Stomach (tissue), 4 donors: Measurements from ENCODE around the gene ROBO1.

ENCODE experiments used
- CTCF ChIP-seq, 7 experiments: fragments of 450-650 bp in 4 of 7; fragments of 200-600 bp in 3 of 7; sonication (generic) in 3 of 7; IDR thresholded peaks; one replicate each; pipeline ENCODE4 v1.5.1; 2016 to 2019; ENCODE audit warnings: antibody characterized with exemption in 7 of 7, control low read depth in 2 of 7, mild to moderate bottlenecking in 1 of 7
- EP300 ChIP-seq: sonication (generic); formaldehyde crosslinking; IDR thresholded peaks from one replicate; pipeline ENCODE4 v1.6.1; 2017; ENCODE audit warnings: antibody characterized with exemption
- POLR2A ChIP-seq, 4 donors: fragments of 450-650 bp; IDR thresholded peaks; one replicate each; pipeline ENCODE4 v1.6.1; 2016; ENCODE audit warnings: antibody characterized with exemption in 4 of 4, control low read depth in 2 of 4, mild to moderate bottlenecking in 1 of 4, moderate library complexity in 1 of 4
- POLR2AphosphoS5 ChIP-seq, 3 donors: sonication (generic); formaldehyde crosslinking; IDR thresholded peaks; one replicate each; pipeline ENCODE4 v1.6.1; 2016; ENCODE audit warnings: antibody characterized with exemption in 3 of 3

GRCh38 chr3:78992830-78993229 lies 775.0 kb downstream of the ROBO1 start:
- TF ChIP-seq CTCF (IDR thresholded peaks at IDR 0.05) (no peak), POLR2A (IDR thresholded peaks at IDR 0.05) (no peak), EP300 (no peak), POLR2AphosphoS5 (IDR thresholded peaks at IDR 0.05) (no peak)
